Stimulated activated effector memory CD8-positive, alpha-beta T cell treated with anti-CD3 and anti-CD28 coated beads, Interleukin-12 subunit alpha, Interleukin-12 subunit beta, amount 100 ng/mL, for 72 hours (primary cell): ENCODE data around the gene RPA1.
A peak's percentile ranks its signal among the peaks of the same experiment; 100 is the strongest.
"Not testable (repeated sequence)": the region's sequence is repeated elsewhere in the genome, so short reads cannot be mapped to it uniquely, and the experiment has no call there.

Experiments used
- ATAC-seq: fragments of 150-1000 bp; cut with Tn5 transposase; 2 replicates; pipeline ENCODE4 v1.10.0; 2021
- DNase-seq, 2 donors: peaks; one replicate each; pipeline ENCODE4 v3.0.0; 2021 to 2022; ENCODE audit warnings: low spot score in 2 of 2
- H3K27ac Mint-ChIP-seq: one replicate; pipeline ENCODE4 v1.8.0; 2022; ENCODE audit warnings: mild to moderate bottlenecking, mixed read lengths
- H3K36me3 Mint-ChIP-seq: one replicate; pipeline ENCODE4 v1.8.0; 2022; ENCODE audit warnings: mild to moderate bottlenecking, mixed read lengths
- H3K4me1 Mint-ChIP-seq: one replicate; pipeline ENCODE4 v1.8.0; 2022; ENCODE audit warnings: mixed read lengths
- H3K4me3 Mint-ChIP-seq: one replicate; pipeline ENCODE4 v1.8.0; 2022; ENCODE audit warnings: mild to moderate bottlenecking, mixed read lengths
- H3K9me3 Mint-ChIP-seq: one replicate; pipeline ENCODE4 v1.8.0; 2022; ENCODE audit warnings: mixed read lengths

Gene RPA1

DNA sequence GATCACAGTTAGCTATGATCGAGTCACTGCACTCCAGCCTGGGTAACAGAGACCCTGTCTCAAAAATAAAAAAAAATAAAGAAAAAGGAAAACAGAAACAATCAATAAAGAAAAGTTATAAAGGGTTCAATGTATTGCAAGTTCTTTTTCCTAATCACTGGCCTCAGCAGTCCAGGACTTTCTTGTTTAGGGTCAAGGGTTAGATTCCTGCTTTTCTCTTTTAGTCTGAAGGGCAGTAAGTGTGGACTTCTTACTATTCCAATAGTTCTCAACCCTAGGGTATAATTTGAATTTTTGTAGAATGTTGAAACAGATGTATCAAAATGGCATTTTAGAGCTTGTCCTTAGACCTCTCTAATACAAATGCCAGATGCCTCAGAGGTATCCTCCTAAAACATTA, 27.4 kb upstream of the RPA1 start:
- peaks cover 85% of the 10 kb centered on the region for H3K36me3 Mint-ChIP-seq
- H3K4me1 Mint-ChIP-seq: peaks cover 3% of the 10 kb centered on the region
- H3K27ac Mint-ChIP-seq: no peak overlapping the region
- ATAC-seq (no peak), DNase-seq (no peak)
- no peaks in the 10 kb centered on the region for H3K9me3 Mint-ChIP-seq
- H3K4me3 Mint-ChIP-seq: no peak overlapping the region

DNA sequence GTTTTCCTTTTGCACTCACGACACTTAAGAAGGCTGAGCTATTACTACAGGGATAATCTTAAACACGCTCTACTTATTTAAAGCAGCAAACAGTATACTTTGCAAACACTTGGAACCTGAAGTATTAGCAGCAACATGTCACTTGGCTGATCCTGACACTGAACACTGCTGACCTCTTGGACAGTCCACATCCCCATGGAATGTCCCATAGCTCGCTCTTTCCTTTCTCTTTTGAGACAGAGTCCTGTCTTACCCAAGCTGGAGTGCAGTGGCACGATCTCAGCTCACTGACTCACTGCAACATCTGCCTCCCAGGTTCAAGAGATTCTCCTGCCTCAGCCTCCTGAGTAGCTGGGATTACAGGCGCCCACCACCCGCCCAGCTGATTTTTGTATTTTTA, 26.5 kb upstream of the RPA1 start:
- no peaks in the 10 kb centered on the region for H3K4me1 Mint-ChIP-seq
- H3K9me3 Mint-ChIP-seq: no peaks in the 10 kb centered on the region
- no peak for DNase-seq
- no peak overlapping the region for H3K27ac Mint-ChIP-seq
- H3K4me3 Mint-ChIP-seq: no peak overlapping the region
- no peak for ATAC-seq
- H3K36me3 Mint-ChIP-seq: peaks cover 85% of the 10 kb centered on the region

DNA sequence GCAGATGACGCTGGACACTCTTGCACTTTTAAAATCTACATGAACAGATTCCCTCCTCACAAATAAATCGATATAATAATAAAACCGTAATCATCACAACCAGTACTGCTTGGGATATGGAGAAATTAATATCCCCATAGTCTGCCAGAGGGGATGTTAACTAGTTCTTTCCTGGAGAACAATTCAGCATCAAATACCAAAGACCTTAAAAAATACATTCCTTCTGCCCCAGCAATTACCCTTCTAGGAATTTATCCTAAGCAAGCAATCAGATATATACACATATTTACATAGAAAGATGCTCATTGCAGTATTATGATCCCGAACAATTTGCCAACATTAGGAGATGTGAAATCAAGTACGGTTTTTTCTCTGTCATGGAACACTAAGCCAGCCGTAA, 21.9 kb upstream of the RPA1 start:
- ATAC-seq (no peak), DNase-seq (no peak)
- H3K36me3 Mint-ChIP-seq: peaks cover 75% of the 10 kb centered on the region
- H3K4me3 Mint-ChIP-seq: no peak overlapping the region
- H3K4me1 Mint-ChIP-seq: no peaks in the 10 kb centered on the region
- H3K27ac Mint-ChIP-seq: no peak overlapping the region
- no peaks in the 10 kb centered on the region for H3K9me3 Mint-ChIP-seq

GRCh38 chr17:1808644-1809043, 21.2 kb upstream of the RPA1 start:
- Mint-ChIP-seq H3K27ac (no peak overlapping the region), H3K4me1 (no peaks in the 10 kb centered on the region), H3K9me3 (no peaks in the 10 kb centered on the region), H3K36me3 (peaks cover 75% of the 10 kb centered on the region), H3K4me3 (no peak overlapping the region)
- ATAC-seq (no peak), DNase-seq (no peak)

GRCh38 chr17:1809815-1810214, 20.0 kb upstream of the RPA1 start:
- not testable (repeated sequence) for H3K27ac Mint-ChIP-seq, H3K4me1 Mint-ChIP-seq, DNase-seq, H3K4me3 Mint-ChIP-seq, ATAC-seq, H3K9me3 Mint-ChIP-seq
- peaks cover 73% of the 10 kb centered on the region for H3K36me3 Mint-ChIP-seq

DNA sequence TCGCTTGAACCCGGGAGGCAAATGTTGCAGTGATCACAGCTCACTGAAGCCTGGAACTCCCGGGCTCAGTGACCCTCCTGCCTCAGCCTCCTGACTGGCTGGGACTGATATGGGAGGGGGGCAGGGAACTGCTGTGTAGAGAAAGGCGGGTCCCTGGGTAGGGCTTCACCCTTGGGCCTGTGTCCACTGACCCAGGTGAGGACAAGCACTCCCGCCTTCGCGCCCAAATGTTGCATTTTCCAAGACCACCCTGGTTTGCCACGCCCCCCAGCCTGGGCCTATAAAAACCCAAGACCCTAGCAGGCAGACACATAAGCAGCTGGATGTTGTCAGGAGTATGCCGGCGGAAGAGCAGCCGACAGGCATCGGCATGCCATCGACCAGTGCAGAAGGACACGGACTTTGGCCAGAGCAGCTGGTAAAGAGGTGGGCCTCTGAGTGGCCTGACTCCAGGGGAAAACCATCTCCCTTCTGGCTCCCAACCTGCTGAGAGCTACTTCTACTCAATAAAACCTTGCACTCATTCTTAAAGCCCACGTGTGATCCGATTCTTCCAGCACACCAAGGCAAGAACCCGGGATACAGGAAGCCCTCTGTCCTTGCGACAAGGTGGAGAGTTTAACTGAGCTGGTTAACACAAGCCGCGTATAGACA, 19.2 kb upstream of the RPA1 start:
- no peak overlapping the region for H3K4me3 Mint-ChIP-seq
- ATAC-seq: no peak
- no peaks in the 10 kb centered on the region for H3K9me3 Mint-ChIP-seq
- no peaks in the 10 kb centered on the region for H3K4me1 Mint-ChIP-seq
- no peak overlapping the region for H3K27ac Mint-ChIP-seq
- H3K36me3 Mint-ChIP-seq: peaks cover 73% of the 10 kb centered on the region
- no peak for DNase-seq

DNA sequence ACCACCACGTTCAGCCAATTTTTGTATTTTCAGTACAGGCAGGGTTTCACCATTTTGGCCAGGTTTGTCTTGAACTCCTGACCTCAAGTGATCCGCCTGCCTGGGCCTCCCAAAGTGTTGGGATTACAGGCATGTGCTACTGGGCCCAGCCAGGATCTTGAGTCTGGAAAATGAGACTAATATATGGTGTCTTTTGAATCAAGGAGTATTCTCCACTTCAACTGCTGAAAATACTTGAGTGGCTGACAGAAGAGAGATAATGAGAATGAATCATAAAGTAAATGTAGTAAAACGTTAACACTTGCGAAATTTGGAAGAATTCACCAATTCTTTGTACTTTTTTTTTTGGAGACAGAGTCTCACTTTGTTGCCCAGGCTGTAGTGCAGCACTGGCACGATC, 16.7 kb upstream of the RPA1 start:
- H3K4me3 Mint-ChIP-seq: no peak overlapping the region
- no peak overlapping the region for H3K27ac Mint-ChIP-seq
- ATAC-seq (no peak), DNase-seq (no peak)
- no peaks in the 10 kb centered on the region for H3K9me3 Mint-ChIP-seq
- peaks cover 78% of the 10 kb centered on the region for H3K36me3 Mint-ChIP-seq
- H3K4me1 Mint-ChIP-seq: no peaks in the 10 kb centered on the region

GRCh38 chr17:1820528-1821252, 9.1 kb upstream of the RPA1 start:
- peaks cover 80% of the 10 kb centered on the region for H3K36me3 Mint-ChIP-seq
- ATAC-seq (no peak), DNase-seq (no peak)
- H3K4me3 Mint-ChIP-seq: no peak overlapping the region
- no peaks in the 10 kb centered on the region for H3K9me3 Mint-ChIP-seq
- H3K27ac Mint-ChIP-seq: no peak overlapping the region
- peaks cover 7% of the 10 kb centered on the region for H3K4me1 Mint-ChIP-seq

GRCh38 chr17:1829216-1829591, 601 bp upstream of the RPA1 start:
- H3K4me3 Mint-ChIP-seq: peak overlapping the region; percentile 83
- H3K9me3 Mint-ChIP-seq: no peaks in the 10 kb centered on the region
- DNase-seq: no peak
- peak overlapping the region; percentile 60 for H3K27ac Mint-ChIP-seq
- ATAC-seq: peak; percentile 4
- H3K4me1 Mint-ChIP-seq: peaks cover 44% of the 10 kb centered on the region
- H3K36me3 Mint-ChIP-seq: peaks cover 65% of the 10 kb centered on the region

- H3K4me1 Mint-ChIP-seq: peaks cover 52% of the 10 kb centered on the region
- ATAC-seq (peak; percentile 25), DNase-seq (peak in 1 of 2 donors; percentile 4)
- H3K4me3 Mint-ChIP-seq: peak overlapping the region; percentile 83
- H3K9me3 Mint-ChIP-seq: no peaks in the 10 kb centered on the region
- H3K36me3 Mint-ChIP-seq: peaks cover 61% of the 10 kb centered on the region
- peak overlapping the region; percentile 60 for H3K27ac Mint-ChIP-seq
Observed at GRCh38 chr17:1830288-1830687, 483 bp downstream of the RPA1 start.

DNA sequence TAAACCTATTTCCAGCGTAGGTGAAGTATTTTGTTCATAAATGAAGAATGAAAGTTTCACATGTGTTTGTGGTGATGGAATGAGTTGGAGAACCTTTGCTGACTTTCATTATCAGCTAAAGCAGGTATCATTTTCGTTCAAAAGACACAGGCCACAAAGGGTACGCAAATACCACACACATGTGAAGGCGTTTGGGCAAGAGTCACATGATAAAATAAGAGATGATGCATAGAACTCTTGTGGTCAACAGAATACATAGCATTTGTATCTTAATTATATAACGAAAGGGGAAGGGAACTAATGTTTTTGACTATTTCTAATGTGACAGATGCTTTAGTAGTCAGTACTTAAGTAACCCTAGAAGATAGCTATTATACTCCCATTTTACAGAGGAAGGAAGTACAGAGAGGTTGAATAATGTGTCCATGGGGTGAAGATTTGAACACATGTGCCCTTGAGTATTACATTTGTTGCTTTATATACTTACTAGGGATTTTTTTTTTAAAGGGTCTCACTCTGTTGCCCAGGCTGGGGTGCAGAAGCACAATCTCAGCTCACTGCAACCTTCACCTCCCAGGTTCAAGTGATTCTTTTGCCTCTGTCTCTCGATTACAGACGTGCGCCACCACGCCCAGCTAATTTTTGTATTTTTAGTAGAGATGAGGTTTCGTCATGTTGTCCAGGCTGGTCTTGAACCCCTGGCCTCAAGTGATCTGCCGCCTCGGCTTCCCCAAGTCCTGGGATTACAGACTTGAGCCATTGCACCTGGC, 4.8 kb downstream of the RPA1 start:
- Mint-ChIP-seq H3K27ac (peak overlapping the region; percentile 3), H3K36me3 (peaks cover 71% of the 10 kb centered on the region), H3K4me3 (peak overlapping the region; percentile 2), H3K9me3 (no peaks in the 10 kb centered on the region), H3K4me1 (peaks cover 41% of the 10 kb centered on the region)
- peak in 1 of 2 donors; percentile 57 for DNase-seq
- ATAC-seq: peak; percentile 63

GRCh38 chr17:1839516-1839915, 9.7 kb downstream of the RPA1 start:
- Mint-ChIP-seq H3K4me1 (peaks cover 15% of the 10 kb centered on the region), H3K27ac (no peak overlapping the region), H3K36me3 (peaks cover 70% of the 10 kb centered on the region), H3K4me3 (no peak overlapping the region), H3K9me3 (no peaks in the 10 kb centered on the region)
- ATAC-seq (no peak), DNase-seq (no peak)

DNA sequence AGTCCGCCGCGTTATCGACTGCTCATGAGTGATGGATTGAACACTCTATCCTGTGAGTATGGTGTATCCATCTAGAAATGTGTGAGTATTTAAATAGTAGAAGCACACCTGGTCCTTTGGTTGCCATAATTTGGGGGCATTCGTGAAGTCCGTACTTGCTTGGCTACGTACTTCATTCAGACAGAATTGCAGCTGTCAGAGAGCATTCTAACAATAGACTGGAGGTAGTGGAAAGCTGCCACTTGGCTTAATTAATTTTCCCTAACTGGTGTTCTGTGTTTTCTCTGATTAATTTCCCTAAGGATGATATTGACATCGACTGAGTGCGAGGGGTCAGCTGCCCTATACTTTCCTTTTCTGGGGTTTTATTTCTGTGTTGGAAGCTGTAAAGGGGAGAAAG, 14.1 kb downstream of the RPA1 start:
- H3K27ac Mint-ChIP-seq: no peak overlapping the region
- no peak for DNase-seq
- no peak overlapping the region for H3K4me3 Mint-ChIP-seq
- ATAC-seq: no peak
- H3K36me3 Mint-ChIP-seq: peaks cover 79% of the 10 kb centered on the region
- H3K9me3 Mint-ChIP-seq: no peaks in the 10 kb centered on the region
- no peaks in the 10 kb centered on the region for H3K4me1 Mint-ChIP-seq

- no peak for ATAC-seq
- no peak for DNase-seq
- no peak overlapping the region for H3K27ac Mint-ChIP-seq
- no peaks in the 10 kb centered on the region for H3K9me3 Mint-ChIP-seq
- no peak overlapping the region for H3K4me3 Mint-ChIP-seq
- peaks cover 4% of the 10 kb centered on the region for H3K4me1 Mint-ChIP-seq
- peaks cover 98% of the 10 kb centered on the region for H3K36me3 Mint-ChIP-seq
Observed at GRCh38 chr17:1847191-1847590, 17.4 kb downstream of the RPA1 start.

DNA sequence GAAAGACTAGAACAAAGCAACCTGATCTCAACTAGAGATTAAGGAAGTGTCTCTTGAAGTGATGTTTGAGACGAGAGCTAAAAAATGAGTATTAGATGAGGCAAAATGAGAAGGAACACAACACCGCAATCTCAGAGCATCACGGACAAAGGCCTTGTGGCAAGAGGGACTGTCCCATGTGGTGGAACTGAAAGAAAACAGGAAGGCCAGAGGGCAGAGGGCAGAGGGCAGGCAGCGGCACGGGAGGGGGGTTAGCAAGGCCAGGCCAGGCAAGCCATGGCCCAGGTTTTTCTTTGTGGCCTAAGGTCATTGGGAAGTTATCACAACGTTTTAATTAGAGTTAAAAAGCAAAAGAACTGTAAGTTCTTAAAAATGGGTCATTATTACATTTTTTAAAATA, 22.5 kb downstream of the RPA1 start:
- no peak for ATAC-seq
- Mint-ChIP-seq H3K4me3 (no peak overlapping the region), H3K27ac (no peak overlapping the region), H3K9me3 (no peaks in the 10 kb centered on the region), H3K36me3 (peaks cover 97% of the 10 kb centered on the region), H3K4me1 (peaks cover 7% of the 10 kb centered on the region)
- no peak for DNase-seq

GRCh38 chr17:1853698-1854097, 23.9 kb downstream of the RPA1 start:
- Mint-ChIP-seq H3K4me3 (no peak overlapping the region), H3K9me3 (no peaks in the 10 kb centered on the region), H3K36me3 (peaks cover 92% of the 10 kb centered on the region), H3K27ac (no peak overlapping the region), H3K4me1 (peaks cover 7% of the 10 kb centered on the region)
- DNase-seq (no peak), ATAC-seq (no peak)
